DND-41 (cell line): ENCODE measurements around the gene LAMA2.

Experiments used
- ATAC-seq: fragments of 200-7000 bp; cut with Tn5 transposase; 3 replicates; pipeline ENCODE4 v1.9.1; 2021; ENCODE audit warnings: low read depth; ENCODE audit not compliant: insufficient read depth
- DNase-seq: peaks from one replicate; pipeline ENCODE4 v3.0.0-alpha.2; 2020
- H2AFZ ChIP-seq: 2 replicates; pipeline ENCODE4 v1.6.0; 2012; ENCODE audit warnings: low read depth, low read length
- H3K27ac ChIP-seq: 2 replicates; pipeline ENCODE4 v1.5.1; 2012; ENCODE audit warnings: low read length, inconsistent platforms
- H3K27me3 ChIP-seq: fragments of 200-600 bp; sonication (generic); 2 replicates; pipeline ENCODE4 v1.6.0; 2012; ENCODE audit warnings: low read length, mild to moderate bottlenecking, inconsistent platforms; ENCODE audit not compliant: insufficient read depth, poor library complexity
- H3K36me3 ChIP-seq: 2 replicates; pipeline ENCODE4 v1.5.1; 2012; ENCODE audit warnings: low read length, inconsistent platforms; ENCODE audit not compliant: insufficient read depth
- H3K4me1 ChIP-seq: 2 replicates; pipeline ENCODE4 v1.5.1; 2012; ENCODE audit warnings: mild to moderate bottlenecking, low read length; ENCODE audit not compliant: insufficient read depth
- H3K4me2 ChIP-seq: 2 replicates; pipeline ENCODE4 v1.6.0; 2012; ENCODE audit warnings: mild to moderate bottlenecking, moderate library complexity, low read length, inconsistent platforms; ENCODE audit not compliant: insufficient read depth
- H3K4me3 ChIP-seq, 2 experiments: fragments of 200-600 bp in 1 of 2; shearing (Covaris generic) in 1 of 2; 2 replicates each; pipeline ENCODE4 v1.5.1; 2012 to 2016; ENCODE audit warnings: inconsistent platforms in 2 of 2, low read length in 2 of 2, mild to moderate bottlenecking in 2 of 2, low read depth in 1 of 2, moderate library complexity in 1 of 2
- H3K79me2 ChIP-seq: 2 replicates; pipeline ENCODE4 v1.6.0; 2012; ENCODE audit warnings: low read length, inconsistent platforms; ENCODE audit not compliant: insufficient read depth
- H3K9ac ChIP-seq: 2 replicates; pipeline ENCODE4 v1.6.0; 2012; ENCODE audit warnings: low read depth, mild to moderate bottlenecking, inconsistent platforms, low read length, moderate library complexity
- H3K9me3 ChIP-seq: 2 replicates; pipeline ENCODE4 v1.5.1; 2012; ENCODE audit warnings: low read length, moderate library complexity, mild to moderate bottlenecking, inconsistent platforms; ENCODE audit not compliant: insufficient read depth, severe bottlenecking
- H4K20me1 ChIP-seq: 2 replicates; pipeline ENCODE4 v1.6.0; 2012; ENCODE audit warnings: low read length; ENCODE audit not compliant: insufficient read depth
- CTCF ChIP-seq: IDR thresholded peaks from 2 replicates; pipeline ENCODE4 v1.5.1; 2012; ENCODE audit warnings: borderline replicate concordance, low read length, moderate library complexity, mild to moderate bottlenecking; ENCODE audit not compliant: poor library complexity, severe bottlenecking; ENCODE audit errors: extremely low read depth
- EZH2 ChIP-seq: IDR thresholded peaks from 3 replicates; pipeline ENCODE4 v1.6.1; 2012; ENCODE audit warnings: borderline replicate concordance, low read depth, mild to moderate bottlenecking, moderate library complexity, low read length, inconsistent platforms; ENCODE audit not compliant: severe bottlenecking

The LAMA2 gene

GRCh38 chr6:129094147-129094546, 211.2 kb downstream of the LAMA2 start:
- H3K36me3 ChIP-seq = no peaks in the 10 kb centered on the region
- no peak for ATAC-seq
- H3K4me2 ChIP-seq = no peak overlapping the region
- H3K79me2 ChIP-seq = no peaks in the 10 kb centered on the region
- H2AFZ ChIP-seq = no peak overlapping the region
- H3K9me3 ChIP-seq = peaks cover 4% of the 10 kb centered on the region
- no peak overlapping the region for H3K4me3 ChIP-seq
- H3K4me1 ChIP-seq = no peaks in the 10 kb centered on the region
- H4K20me1 ChIP-seq = no peaks in the 10 kb centered on the region
- no peak overlapping the region for H3K27ac ChIP-seq
- no peaks in the 10 kb centered on the region for H3K27me3 ChIP-seq
- H3K9ac ChIP-seq = no peak overlapping the region
- DNase-seq = no peak
- TF ChIP-seq CTCF (no peak), EZH2 (no peak)

GRCh38 chr6:129096651-129097290, 213.8 kb downstream of the LAMA2 start:
- Histone ChIP-seq H3K27me3 (no peaks in the 10 kb centered on the region), H3K36me3 (no peaks in the 10 kb centered on the region), H3K4me2 (no peak overlapping the region), H2AFZ (no peak overlapping the region), H3K4me3 (no peak overlapping the region), H4K20me1 (no peaks in the 10 kb centered on the region), H3K4me1 (no peaks in the 10 kb centered on the region), H3K9me3 (no peaks in the 10 kb centered on the region), H3K9ac (no peak overlapping the region), H3K27ac (no peak overlapping the region), H3K79me2 (no peaks in the 10 kb centered on the region)
- ATAC-seq (no peak), DNase-seq (no peak)
- TF ChIP-seq CTCF (no peak), EZH2 (no peak)

- Histone ChIP-seq H2AFZ (no peak overlapping the region), H3K4me2 (no peak overlapping the region), H3K36me3 (no peaks in the 10 kb centered on the region), H3K4me3 (no peak overlapping the region), H3K79me2 (no peaks in the 10 kb centered on the region), H3K27me3 (no peaks in the 10 kb centered on the region), H4K20me1 (no peaks in the 10 kb centered on the region), H3K4me1 (no peaks in the 10 kb centered on the region), H3K9ac (no peak overlapping the region), H3K27ac (no peak overlapping the region), H3K9me3 (no peaks in the 10 kb centered on the region)
- TF ChIP-seq EZH2 (no peak), CTCF (no peak)
- DNase-seq (no peak), ATAC-seq (no peak)
Measured at GRCh38 chr6:129098061-129098553, 215.2 kb downstream of the LAMA2 start.

GRCh38 chr6:129099696-129100095, 216.8 kb downstream of the LAMA2 start:
- Histone ChIP-seq H3K9ac (no peak overlapping the region), H3K4me1 (no peaks in the 10 kb centered on the region), H2AFZ (no peak overlapping the region), H3K27ac (no peak overlapping the region), H4K20me1 (no peaks in the 10 kb centered on the region), H3K79me2 (no peaks in the 10 kb centered on the region), H3K4me3 (no peak overlapping the region), H3K27me3 (no peaks in the 10 kb centered on the region), H3K4me2 (no peak overlapping the region), H3K36me3 (no peaks in the 10 kb centered on the region), H3K9me3 (no peaks in the 10 kb centered on the region)
- no peak for TF ChIP-seq EZH2
- no peak for DNase-seq
- ATAC-seq = no peak
